GM19238 (cell line): ENCODE data around the gene COL1A2.

ENCODE experiments used
- DNase-seq: peaks from one replicate; pipeline ENCODE4 v3.0.0; 2011; ENCODE audit warnings: low spot score; ENCODE audit not compliant: insufficient read length

COL1A2 gene

DNA sequence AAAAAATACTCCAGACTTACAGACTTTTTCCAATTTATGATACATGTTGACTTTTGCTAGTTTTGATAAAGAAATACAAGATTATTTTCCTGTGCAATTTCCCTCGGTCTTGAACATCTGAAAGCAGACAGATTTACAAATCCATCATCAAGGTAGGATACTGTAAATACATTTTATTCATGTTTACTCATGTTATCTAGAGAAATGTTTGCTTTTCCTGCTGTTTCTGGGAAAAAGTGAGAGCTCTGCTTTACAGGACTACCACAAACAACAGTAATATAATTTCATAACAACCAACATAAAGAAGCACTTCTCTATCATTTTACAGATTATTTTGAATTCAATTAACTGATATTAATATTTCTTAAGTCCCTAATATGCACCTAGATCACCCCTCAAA, 83.2 kb downstream of the COL1A2 start:
- no peak for DNase-seq

DNA sequence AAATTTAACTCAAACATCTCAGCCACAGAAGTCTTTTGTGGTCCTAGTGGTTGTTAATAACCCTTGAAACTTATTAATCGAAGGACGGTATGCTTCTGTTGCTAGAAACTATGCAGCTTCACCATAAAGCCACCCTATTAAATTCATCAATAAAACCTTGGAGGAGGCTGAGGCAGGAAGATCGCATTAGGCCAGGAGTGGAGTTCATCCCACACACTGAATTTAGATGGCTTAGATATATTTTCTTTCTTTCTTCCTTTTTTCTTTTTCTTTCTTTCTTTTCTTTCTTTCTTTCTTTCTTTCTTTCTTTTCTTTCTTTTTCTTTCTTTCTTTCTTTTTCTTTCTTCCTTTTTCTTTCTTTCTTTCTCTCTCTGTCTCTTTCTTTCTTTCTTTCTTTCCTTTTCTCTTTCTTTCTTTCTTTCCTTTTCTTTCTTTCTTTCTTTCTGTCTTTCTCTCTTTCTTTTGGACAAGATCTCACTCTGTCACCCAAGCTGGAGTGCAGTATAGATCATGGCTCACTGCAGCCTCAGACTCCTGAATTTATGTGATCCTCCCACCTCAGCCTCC, 84.0 kb downstream of the COL1A2 start:
- no peak for DNase-seq
